Caco-2 (cell line): ENCODE data around the gene GPR157. TPM values are rescaled to one million over a fixed set of nuclear protein-coding genes. Genes with fewer than 3 reads are reported as not detected.
"Not testable (repeated sequence)": the region's sequence is repeated elsewhere in the genome, so short reads cannot be mapped to it uniquely, and the experiment has no call there.

Experiments
- BruUV-seq: library from RNA; stranded (reverse); fragments of 400-500 nt; replicated peaks from 2 replicates; lab custom pipeline; 2021; lab: Mats Ljungman, UMichigan
- CTCF ChIA-PET: fragments of 300-600 bp; sonication (Branson Sonifier 250); formaldehyde crosslinking; loops from one replicate; lab custom pipeline; 2022; ENCODE audit warnings: antibody characterized with exemption; lab: Charles Lee
- POLR2A ChIA-PET: fragments of 300-600 bp; sonication (Branson Sonifier 250); formaldehyde crosslinking; loops from one replicate; lab custom pipeline; 2022; ENCODE audit warnings: antibody characterized with exemption; lab: Charles Lee
- DNase-seq, 2 experiments: peaks; one replicate each; pipeline versions ENCODE4 v3.0.0 to v3.0.0-alpha.2; 2020 to 2022
- H3K27me3 ChIP-seq: replicated peaks from 2 replicates; pipeline ENCODE4 v1.6.0; 2011; ENCODE audit warnings: low read length; ENCODE audit not compliant: control insufficient read depth, insufficient read depth
- H3K36me3 ChIP-seq: 2 replicates; pipeline ENCODE4 v1.5.1; 2011; ENCODE audit warnings: low read length; ENCODE audit not compliant: control insufficient read depth, insufficient read depth
- H3K4me1 ChIP-seq: fragments of 250-450 bp; sonication (Bioruptor Pico); 2 replicates; pipeline ENCODE4 v1.5.1; 2020; ENCODE audit warnings: mild to moderate bottlenecking
- H3K4me3 ChIP-seq: 2 replicates; pipeline ENCODE4 v1.5.1; 2011; ENCODE audit warnings: low read depth, mild to moderate bottlenecking, control low read depth, low read length
- H3K9me3 ChIP-seq: fragments of 250-450 bp; sonication (Bioruptor Pico); 2 replicates; pipeline ENCODE4 v1.5.1; 2020; ENCODE audit warnings: mild to moderate bottlenecking, moderate library complexity
- H3K27ac Mint-ChIP-seq: one replicate; pipeline ENCODE4 v1.8.0; 2022; ENCODE audit warnings: mixed read lengths; ENCODE audit not compliant: unreplicated experiment
- H3K27me3 Mint-ChIP-seq: one replicate; pipeline ENCODE4 v1.8.0; 2022; ENCODE audit warnings: mixed read lengths; ENCODE audit not compliant: insufficient read depth, unreplicated experiment
- H3K36me3 Mint-ChIP-seq: one replicate; pipeline ENCODE4 v1.8.0; 2022; ENCODE audit warnings: mild to moderate bottlenecking, mixed read lengths; ENCODE audit not compliant: insufficient read depth, unreplicated experiment
- H3K4me1 Mint-ChIP-seq: one replicate; pipeline ENCODE4 v1.8.0; 2022; ENCODE audit warnings: low read depth, mixed read lengths; ENCODE audit not compliant: unreplicated experiment
- H3K4me3 Mint-ChIP-seq: one replicate; pipeline ENCODE4 v1.8.0; 2022; ENCODE audit warnings: mild to moderate bottlenecking, moderate library complexity, mixed read lengths; ENCODE audit not compliant: unreplicated experiment
- H3K9me3 Mint-ChIP-seq: one replicate; pipeline ENCODE4 v1.8.0; 2022; ENCODE audit warnings: mixed read lengths; ENCODE audit not compliant: unreplicated experiment
- CTCF ChIP-seq, 2 experiments: fragments of 200-600 bp in 1 of 2; IDR thresholded peaks; 1 replicate in 1 of 2; 2 replicates in 1 of 2; pipeline versions ENCODE4 v1.5.1 to v1.8.0; 2011 to 2022; ENCODE audit warnings: antibody characterized with exemption in 1 of 2, control low read depth in 1 of 2, inconsistent platforms in 1 of 2, low read depth in 1 of 2, low read length in 1 of 2, mild to moderate bottlenecking in 1 of 2, moderate library complexity in 1 of 2; ENCODE audit not compliant: insufficient read depth in 1 of 2, severe bottlenecking in 1 of 2, unreplicated experiment in 1 of 2
- intact Hi-C: fragments of 100-400 bp; cut with micrococcal nuclease; formaldehyde crosslinking; loops from one replicate; pipeline ENCODE4 v1.10.0; 2022; ENCODE audit not compliant: unreplicated experiment
- total RNA-seq: library from RNA; stranded (reverse); gene quantifications from 2 replicates; pipeline ENCODE4 v1.2.3, GENCODE V29; 2022

GPR157 gene
- total RNA-seq, 1 experiment from 2014 or later: 17.2 TPM

GRCh38 chr1:9146156-9146555 lies 17.3 kb upstream of the GPR157 start:
- no peak overlapping the region for H3K4me3 Mint-ChIP-seq
- ChIA-PET CTCF (interaction anchor here (0.6 kb wide), 1 partner anchor 68 kb away, joined by 3 read pairs; no protein-coding TSS in a partner anchor), POLR2A (no interaction called here)
- Histone ChIP-seq H3K36me3 (no peaks in the 10 kb centered on the region), H3K4me3 (no peak overlapping the region), H3K9me3 (no peaks in the 10 kb centered on the region), H3K27me3 (no peaks in the 10 kb centered on the region), H3K4me1 (no peaks in the 10 kb centered on the region)
- peaks cover 10% of the 10 kb centered on the region for H3K36me3 Mint-ChIP-seq
- DNase-seq: no peak
- H3K27ac Mint-ChIP-seq: no peak overlapping the region
- intact Hi-C loops: no loop called here
- H3K27me3 Mint-ChIP-seq: no peaks in the 10 kb centered on the region
- no peaks in the 10 kb centered on the region for H3K4me1 Mint-ChIP-seq
- H3K9me3 Mint-ChIP-seq: no peaks in the 10 kb centered on the region
- BruUV-seq: no TSS peak
- no peak for TF ChIP-seq CTCF (IDR thresholded peaks at IDR 0.05; ENCODE audit: insufficient read depth in 1 of 2, low read depth in 1 of 2, low read length in 1 of 2, severe bottlenecking in 1 of 2, unreplicated experiment in 1 of 2)

GRCh38 chr1:9145714-9146113 lies 16.8 kb upstream of the GPR157 start:
- no peak for TF ChIP-seq CTCF (IDR thresholded peaks at IDR 0.05; ENCODE audit: insufficient read depth in 1 of 2, low read depth in 1 of 2, low read length in 1 of 2, severe bottlenecking in 1 of 2, unreplicated experiment in 1 of 2)
- no peaks in the 10 kb centered on the region for H3K36me3 ChIP-seq
- Mint-ChIP-seq H3K9me3 (no peaks in the 10 kb centered on the region), H3K27ac (no peak overlapping the region), H3K4me1 (no peaks in the 10 kb centered on the region), H3K27me3 (no peaks in the 10 kb centered on the region), H3K36me3 (peaks cover 10% of the 10 kb centered on the region), H3K4me3 (no peak overlapping the region)
- no peaks in the 10 kb centered on the region for H3K9me3 ChIP-seq
- BruUV-seq: no TSS peak
- H3K4me1 ChIP-seq: no peaks in the 10 kb centered on the region
- intact Hi-C loops: no loop called here
- H3K4me3 ChIP-seq: no peak overlapping the region
- ChIA-PET CTCF (interaction anchor here (0.6 to 0.9 kb wide), 2 partner anchors 35 to 51 kb away, joined by 3 to 4 read pairs; no protein-coding TSS in a partner anchor), POLR2A (no interaction called here)
- DNase-seq: no peak
- no peaks in the 10 kb centered on the region for H3K27me3 ChIP-seq

- CTCF ChIA-PET: interaction anchor here (0.6 to 0.9 kb wide), 2 partner anchors 36 to 52 kb away, joined by 3 to 4 read pairs; no protein-coding TSS in a partner anchor
- H3K4me3 ChIP-seq: no peak overlapping the region
- Mint-ChIP-seq H3K27ac (no peak overlapping the region), H3K4me3 (no peak overlapping the region), H3K36me3 (peaks cover 7% of the 10 kb centered on the region), H3K9me3 (no peaks in the 10 kb centered on the region), H3K27me3 (no peaks in the 10 kb centered on the region), H3K4me1 (no peaks in the 10 kb centered on the region)
- no peak for DNase-seq
- intact Hi-C loops: no loop called here
- no TSS peak for BruUV-seq
- no peaks in the 10 kb centered on the region for H3K4me1 ChIP-seq
- H3K27me3 ChIP-seq: no peaks in the 10 kb centered on the region
- no peaks in the 10 kb centered on the region for H3K9me3 ChIP-seq
- TF ChIP-seq CTCF (IDR thresholded peaks at IDR 0.05; ENCODE audit: insufficient read depth in 1 of 2, low read depth in 1 of 2, low read length in 1 of 2, severe bottlenecking in 1 of 2, unreplicated experiment in 1 of 2): no peak
- POLR2A ChIA-PET: no interaction called here
- H3K36me3 ChIP-seq: no peaks in the 10 kb centered on the region
Measured at GRCh38 chr1:9145021-9145668, 16.2 kb upstream of the GPR157 start.

- BruUV-seq, H3K9me3 ChIP-seq, H3K9me3 Mint-ChIP-seq, H3K36me3 Mint-ChIP-seq, H3K4me1 Mint-ChIP-seq, H3K27me3 ChIP-seq, intact Hi-C loops, H3K27me3 Mint-ChIP-seq, H3K36me3 ChIP-seq, H3K4me3 Mint-ChIP-seq, H3K27ac Mint-ChIP-seq, H3K4me3 ChIP-seq, CTCF ChIA-PET, POLR2A ChIA-PET, DNase-seq, H3K4me1 ChIP-seq: not testable (repeated sequence)
Measured at GRCh38 chr1:9144494-9144893, 15.6 kb upstream of the GPR157 start.
